ENCODE results near the gene NHLH1.

Gene NHLH1

GRCh38 chr1:160358073-160358472, 8.8 kb upstream of the NHLH1 start:
- no peak for TF ChIP-seq CTCF (IDR thresholded peaks at IDR 0.05; ENCODE audit: low read depth, low read length)
- no peak for DNase-seq (ENCODE audit: extremely low read depth, low read depth)

- no peak for DNase-seq (ENCODE audit: extremely low read depth, low read depth)
- no peak for TF ChIP-seq CTCF (IDR thresholded peaks at IDR 0.05; ENCODE audit: low read depth, low read length)
Observed at GRCh38 chr1:160359559-160360226, 7.2 kb upstream of the NHLH1 start.

- no peak for TF ChIP-seq CTCF (IDR thresholded peaks at IDR 0.05; ENCODE audit: low read depth, low read length)
- DNase-seq (ENCODE audit: extremely low read depth, low read depth) = no peak
Observed at GRCh38 chr1:160360227-160360695, 6.6 kb upstream of the NHLH1 start.

- no peak for DNase-seq (ENCODE audit: extremely low read depth, low read depth)
- no peak for TF ChIP-seq CTCF (IDR thresholded peaks at IDR 0.05; ENCODE audit: low read depth, low read length)
Observed at GRCh38 chr1:160361199-160361598, 5.7 kb upstream of the NHLH1 start.

GRCh38 chr1:160361814-160362167, 5.1 kb upstream of the NHLH1 start:
- DNase-seq (ENCODE audit: extremely low read depth, low read depth) = no peak
- no peak for TF ChIP-seq CTCF (IDR thresholded peaks at IDR 0.05; ENCODE audit: low read depth, low read length)

- no peak for DNase-seq (ENCODE audit: extremely low read depth, low read depth)
- TF ChIP-seq CTCF (IDR thresholded peaks at IDR 0.05; ENCODE audit: low read depth, low read length) = no peak
Observed at GRCh38 chr1:160362168-160362957, 4.5 kb upstream of the NHLH1 start.

- TF ChIP-seq CTCF (IDR thresholded peaks at IDR 0.05; ENCODE audit: low read depth, low read length) = no peak
- no peak for DNase-seq (ENCODE audit: extremely low read depth, low read depth)
Observed at GRCh38 chr1:160363010-160363409, 3.9 kb upstream of the NHLH1 start.
